Endothelial cell of umbilical vein (primary cell): Measurements from ENCODE around the gene TRDMT1. TPM values are rescaled to one million over a fixed set of nuclear protein-coding genes. Genes with fewer than 3 reads are reported as not detected.

ENCODE experiments used
- BruUV-seq: library from RNA; stranded (reverse); fragments of 400-500 nt; replicated peaks from 2 replicates; lab custom pipeline; 2021; lab: Mats Ljungman, UMichigan
- CTCF ChIA-PET: fragments of 300-600, 350-600 bp; sonication (Branson Sonifier 250); formaldehyde crosslinking; loops from one replicate; lab custom pipeline; 2021; ENCODE audit warnings: antibody characterized with exemption, inconsistent platforms; lab: Charles Lee
- POLR2A ChIA-PET: fragments of 300-600, 350-600 bp; sonication (Branson Sonifier 250); formaldehyde crosslinking; loops from one replicate; lab custom pipeline; 2021; ENCODE audit warnings: antibody characterized with exemption, inconsistent platforms; lab: Charles Lee
- DNase-seq: peaks from one replicate; pipeline ENCODE4 v3.0.0-alpha.2; 2011; ENCODE audit warnings: low read depth, low spot score
- FAIRE-seq: peaks from 2 replicates; lab custom pipeline; 2011; peaks lifted over from hg19 to GRCh38; lab: Jason Lieb, UNC
- H2AFZ ChIP-seq: 2 replicates; pipeline ENCODE4 v1.6.0; 2012; ENCODE audit warnings: low read depth, low read length, control low read depth, inconsistent platforms
- H3K27ac ChIP-seq: 2 replicates; pipeline ENCODE4 v1.5.1; 2011; ENCODE audit warnings: low read depth, mild to moderate bottlenecking, control low read depth, low read length, moderate library complexity; ENCODE audit not compliant: insufficient read depth
- H3K27me3 ChIP-seq, 2 experiments: 2 replicates each; pipeline versions ENCODE4 v1.6.0 to v1.6.1; 2011; ENCODE audit warnings: low read length in 2 of 2, mixed read lengths in 1 of 2; ENCODE audit not compliant: control insufficient read depth in 2 of 2, insufficient read depth in 2 of 2
- H3K36me3 ChIP-seq, 2 experiments: 2 replicates in 1 of 2; 3 replicates in 1 of 2; pipeline ENCODE4 v1.5.1; 2011; ENCODE audit warnings: low read length in 2 of 2, mild to moderate bottlenecking in 1 of 2, moderate library complexity in 1 of 2; ENCODE audit not compliant: control insufficient read depth in 2 of 2, insufficient read depth in 2 of 2; ENCODE audit errors: extremely low read depth in 1 of 2
- H3K4me1 ChIP-seq: 3 replicates; pipeline ENCODE4 v1.5.1; 2011; ENCODE audit warnings: mild to moderate bottlenecking, low read length; ENCODE audit not compliant: control insufficient read depth, insufficient read depth; ENCODE audit errors: extremely low read depth
- H3K4me2 ChIP-seq: 2 replicates; pipeline ENCODE4 v1.6.1; 2011; ENCODE audit warnings: low read length, control low read depth, mixed read lengths; ENCODE audit not compliant: insufficient read depth
- H3K4me3 ChIP-seq, 3 experiments: fragments of 200-600 bp in 1 of 3; sonication (generic), shearing (Covaris generic) in 1 of 3; replicated peaks in 1 of 3; 2 replicates each; pipeline ENCODE4 v1.5.1; 2011 to 2016; ENCODE audit warnings: control low read depth in 3 of 3, low read length in 3 of 3, mild to moderate bottlenecking in 2 of 3, inconsistent platforms in 1 of 3, low read depth in 1 of 3, moderate library complexity in 1 of 3; ENCODE audit not compliant: insufficient read depth in 1 of 3
- H3K79me2 ChIP-seq: 2 replicates; pipeline ENCODE4 v1.6.0; 2012; ENCODE audit warnings: low read length, inconsistent platforms; ENCODE audit not compliant: control insufficient read depth, insufficient read depth
- H3K9ac ChIP-seq: replicated peaks from 2 replicates; pipeline ENCODE3; 2011; ENCODE audit warnings: low read length, control low read depth; ENCODE audit not compliant: insufficient read depth; ENCODE audit errors: extremely low read depth
- H3K9me1 ChIP-seq: replicated peaks from 3 replicates; pipeline ENCODE4 v1.6.0; 2011; ENCODE audit warnings: mild to moderate bottlenecking, low read length; ENCODE audit not compliant: control insufficient read depth, insufficient read depth; ENCODE audit errors: extremely low read depth
- H3K9me3 ChIP-seq: replicated peaks from 2 replicates; pipeline ENCODE4 v1.5.1; 2012; ENCODE audit warnings: low read length, inconsistent platforms; ENCODE audit not compliant: control insufficient read depth, insufficient read depth
- H4K20me1 ChIP-seq: replicated peaks from 2 replicates; pipeline ENCODE3; 2011; ENCODE audit warnings: mild to moderate bottlenecking, low read length; ENCODE audit not compliant: control insufficient read depth, insufficient read depth; ENCODE audit errors: extremely low read depth
- EZH2 ChIP-seq: IDR thresholded peaks from 2 replicates; pipeline ENCODE4 v1.6.1; 2012; ENCODE audit warnings: borderline replicate concordance, low read depth, mild to moderate bottlenecking, moderate library complexity, low read length, inconsistent platforms; ENCODE audit not compliant: severe bottlenecking
- FOS ChIP-seq: IDR thresholded peaks from 2 replicates; pipeline ENCODE4 v1.6.1; 2011; ENCODE audit warnings: mild to moderate bottlenecking, low read length, moderate library complexity, borderline replicate concordance; ENCODE audit not compliant: insufficient read depth
- GATA2 ChIP-seq: IDR thresholded peaks from 2 replicates; pipeline ENCODE4 v1.7.0; 2011; ENCODE audit warnings: low read depth, mild to moderate bottlenecking, moderate library complexity, mixed read lengths, low read length; ENCODE audit not compliant: insufficient read length, insufficient read depth
- JUN ChIP-seq: IDR thresholded peaks from 2 replicates; pipeline ENCODE4 v1.6.1; 2011; ENCODE audit warnings: borderline replicate concordance, low read depth; ENCODE audit not compliant: insufficient read length, insufficient read depth
- MYC ChIP-seq: IDR thresholded peaks from one replicate; pipeline ENCODE4 v1.6.1; 2011; ENCODE audit warnings: mild to moderate bottlenecking, low read depth, low read length
- POLR2A ChIP-seq: IDR thresholded peaks from 2 replicates; pipeline ENCODE4 v1.6.1; 2012; ENCODE audit warnings: low read depth, mild to moderate bottlenecking, control low read depth, low read length
- POLR2AphosphoS5 ChIP-seq: IDR thresholded peaks from 2 replicates; pipeline ENCODE4 v1.6.1; 2012; ENCODE audit warnings: low read depth, mild to moderate bottlenecking, control low read depth, low read length, moderate library complexity; ENCODE audit not compliant: insufficient read depth
- dilution Hi-C: fragments of 300-500 bp; cut with MboI; formaldehyde crosslinking; loops from one replicate; pipeline ENCODE4 v1.15.0; 2019; ENCODE audit warnings: low sequenced_read_pairs; ENCODE audit not compliant: extremely low pct_ligation_motif_present
- intact Hi-C: fragments of 100-400 bp; cut with micrococcal nuclease; formaldehyde crosslinking; loops from one replicate; pipeline ENCODE4 v1.10.0; 2022
- polyA plus RNA-seq, 4 experiments: library from polyadenylated mRNA; depleted of rRNA in 3 of 4; stranded (reverse) in 3 of 4; unstranded in 1 of 4; fragments of >200 nt; gene quantifications; 2 replicates each; pipeline versions ENCODE4 v1.2.1 to v1.2.3, GENCODE V29; 2011 to 2012; ENCODE audit warnings: missing spikeins in 1 of 4
- total RNA-seq: library from RNA; stranded (reverse); gene quantifications from 2 replicates; pipeline ENCODE4 v1.2.3, GENCODE V29; 2021
- TF ChIP-seq, protein P1 (sequence below): IDR thresholded peaks from 2 replicates; pipeline ENCODE4 v1.6.1; 2011; ENCODE audit not compliant: insufficient read depth, insufficient read length
- TF ChIP-seq, protein P2 (sequence below), 2 donors: IDR thresholded peaks; 1 replicate in 1 of 2; 2 replicates in 1 of 2; pipeline ENCODE4 v1.5.1; 2011; ENCODE audit warnings: low read length in 2 of 2, mild to moderate bottlenecking in 2 of 2, moderate library complexity in 2 of 2, control low read depth in 1 of 2, inconsistent platforms in 1 of 2, low read depth in 1 of 2; ENCODE audit not compliant: insufficient read depth in 1 of 2; ENCODE audit errors: extremely low read depth in 1 of 2

Gene TRDMT1
- total and polyA plus RNA-seq, 2 donors (not counting 3 experiments of a cell fraction or from before 2014, with no cell fraction given) = 10.0 to 12.3 TPM

DNA sequence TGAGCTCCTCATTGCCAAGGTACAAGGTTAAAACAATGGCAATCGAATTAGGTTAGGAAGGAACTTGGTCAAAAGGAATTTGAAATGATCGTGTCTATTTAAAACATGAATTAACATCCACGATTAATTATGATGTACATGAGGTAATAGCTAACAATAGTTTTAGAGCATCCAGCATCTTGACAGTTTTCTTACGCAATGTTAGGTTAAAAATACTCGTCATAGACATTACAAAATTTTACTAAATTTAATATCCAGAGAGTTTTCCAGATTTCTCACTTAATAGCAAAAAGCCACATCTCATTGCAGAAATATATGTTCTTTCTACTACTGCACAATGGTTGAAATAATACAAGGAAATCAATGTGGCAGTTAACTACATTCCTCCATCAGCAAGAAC, 94.5 kb downstream of the TRDMT1 start:
- FAIRE-seq (no peak), DNase-seq (no peak)
- no peak overlapping the region for H3K4me3 ChIP-seq
- no peak overlapping the region for H3K27ac ChIP-seq
- H2AFZ ChIP-seq = no peak overlapping the region
- intact Hi-C loops (no loop called here), dilution Hi-C loops (no loop called here)
- ChIA-PET CTCF (interaction anchor here (0.7 to 0.9 kb wide), 2 partner anchors 9 to 63 kb away, joined by 3 to 4 read pairs; no protein-coding TSS in a partner anchor), POLR2A (no interaction called here)
- H3K9me3 ChIP-seq = no peaks in the 10 kb centered on the region
- no peak overlapping the region for H3K4me2 ChIP-seq
- H3K9ac ChIP-seq = no peak overlapping the region
- H3K79me2 ChIP-seq = no peaks in the 10 kb centered on the region
- no TSS peak for BruUV-seq
- no peaks in the 10 kb centered on the region for H3K36me3 ChIP-seq
- no peak for TF ChIP-seq JUN
- no peak for TF ChIP-seq FOS
- no peak for TF ChIP-seq POLR2A
- TF ChIP-seq, protein P1, sequence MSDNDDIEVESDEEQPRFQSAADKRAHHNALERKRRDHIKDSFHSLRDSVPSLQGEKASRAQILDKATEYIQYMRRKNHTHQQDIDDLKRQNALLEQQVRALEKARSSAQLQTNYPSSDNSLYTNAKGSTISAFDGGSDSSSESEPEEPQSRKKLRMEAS = no peak
- TF ChIP-seq, protein P2, sequence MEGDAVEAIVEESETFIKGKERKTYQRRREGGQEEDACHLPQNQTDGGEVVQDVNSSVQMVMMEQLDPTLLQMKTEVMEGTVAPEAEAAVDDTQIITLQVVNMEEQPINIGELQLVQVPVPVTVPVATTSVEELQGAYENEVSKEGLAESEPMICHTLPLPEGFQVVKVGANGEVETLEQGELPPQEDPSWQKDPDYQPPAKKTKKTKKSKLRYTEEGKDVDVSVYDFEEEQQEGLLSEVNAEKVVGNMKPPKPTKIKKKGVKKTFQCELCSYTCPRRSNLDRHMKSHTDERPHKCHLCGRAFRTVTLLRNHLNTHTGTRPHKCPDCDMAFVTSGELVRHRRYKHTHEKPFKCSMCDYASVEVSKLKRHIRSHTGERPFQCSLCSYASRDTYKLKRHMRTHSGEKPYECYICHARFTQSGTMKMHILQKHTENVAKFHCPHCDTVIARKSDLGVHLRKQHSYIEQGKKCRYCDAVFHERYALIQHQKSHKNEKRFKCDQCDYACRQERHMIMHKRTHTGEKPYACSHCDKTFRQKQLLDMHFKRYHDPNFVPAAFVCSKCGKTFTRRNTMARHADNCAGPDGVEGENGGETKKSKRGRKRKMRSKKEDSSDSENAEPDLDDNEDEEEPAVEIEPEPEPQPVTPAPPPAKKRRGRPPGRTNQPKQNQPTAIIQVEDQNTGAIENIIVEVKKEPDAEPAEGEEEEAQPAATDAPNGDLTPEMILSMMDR (IDR thresholded peaks at IDR 0.05; ENCODE audit: extremely low read depth in 1 of 2, insufficient read depth in 1 of 2, low read depth in 1 of 2, low read length in 2 of 2) = no peak
- no peak for TF ChIP-seq MYC
- no peak for TF ChIP-seq GATA2
- no peak for TF ChIP-seq POLR2AphosphoS5
- TF ChIP-seq EZH2 = no peak
- peaks cover 3% of the 10 kb centered on the region for H3K4me1 ChIP-seq
- no peaks in the 10 kb centered on the region for H4K20me1 ChIP-seq
- no peaks in the 10 kb centered on the region for H3K9me1 ChIP-seq
- no peaks in the 10 kb centered on the region for H3K27me3 ChIP-seq
